ENCODE data around the gene RYR3. TPM values are rescaled to one million over a fixed set of nuclear protein-coding genes. Genes with fewer than 3 reads are reported as not detected.

Gene RYR3
- total and polyA plus RNA-seq, 4 donors, result 0.88 to 23.1 (median 13.8) TPM

GRCh38 chr15:33782966-33783365 lies 472.2 kb downstream of the RYR3 start:
- intact Hi-C loops (cut with DNase I), result no loop called here
- DNase-seq, result no peak
- ATAC-seq (ENCODE audit: low FRiP score), result no peak

GRCh38 chr15:33785366-33785765 lies 474.6 kb downstream of the RYR3 start:
- no peaks in the 10 kb centered on the region for H3K4me1 ChIP-seq (ENCODE audit: control insufficient read depth in 1 of 2, insufficient read depth in 2 of 2, low read length in 2 of 2)
- no peak overlapping the region for H3K4me3 ChIP-seq (ENCODE audit: low read length in 2 of 2)
- peaks cover 1 to 9% of the 10 kb centered on the region in 2 donors for H3K36me3 ChIP-seq (ENCODE audit: control insufficient read depth in 1 of 2, insufficient read depth in 2 of 2, low read length in 1 of 2)
- no peaks in the 10 kb centered on the region for H3K27me3 ChIP-seq (ENCODE audit: control insufficient read depth in 1 of 2, insufficient read depth in 2 of 2, low read length in 1 of 2)
- ATAC-seq (ENCODE audit: low FRiP score) (no peak), DNase-seq (no peak)
- WGBS, 2 donors, result 77 to 79% methylated on average over 6 of the region's 6 CpGs
- H3K27ac ChIP-seq (ENCODE audit: low read depth in 1 of 2, low read length in 2 of 2), result no peak overlapping the region
- intact Hi-C loops (cut with DNase I), result no loop called here
- no peaks in the 10 kb centered on the region for H3K9me3 ChIP-seq (ENCODE audit: control insufficient read depth, low read length)

More at GRCh38 chr15:33782966-33783365, 472.2 kb downstream of the RYR3 start:
- no peak overlapping the region for H3K27ac ChIP-seq (ENCODE audit: low read depth in 1 of 2, low read length in 2 of 2)
- no peaks in the 10 kb centered on the region for H3K4me1 ChIP-seq (ENCODE audit: control insufficient read depth in 1 of 2, insufficient read depth in 2 of 2, low read length in 2 of 2)
- WGBS, 2 donors, result 75 to 79% methylated on average over 5 of the region's 5 CpGs
- H3K27me3 ChIP-seq (ENCODE audit: control insufficient read depth in 1 of 2, insufficient read depth in 2 of 2, low read length in 1 of 2), result no peaks in the 10 kb centered on the region
- H3K36me3 ChIP-seq (ENCODE audit: control insufficient read depth in 1 of 2, insufficient read depth in 2 of 2, low read length in 1 of 2), result peaks cover 1 to 9% of the 10 kb centered on the region in 2 donors
- no peak overlapping the region for H3K4me3 ChIP-seq (ENCODE audit: low read length in 2 of 2)
- H3K9me3 ChIP-seq (ENCODE audit: control insufficient read depth, low read length), result no peaks in the 10 kb centered on the region

DNA sequence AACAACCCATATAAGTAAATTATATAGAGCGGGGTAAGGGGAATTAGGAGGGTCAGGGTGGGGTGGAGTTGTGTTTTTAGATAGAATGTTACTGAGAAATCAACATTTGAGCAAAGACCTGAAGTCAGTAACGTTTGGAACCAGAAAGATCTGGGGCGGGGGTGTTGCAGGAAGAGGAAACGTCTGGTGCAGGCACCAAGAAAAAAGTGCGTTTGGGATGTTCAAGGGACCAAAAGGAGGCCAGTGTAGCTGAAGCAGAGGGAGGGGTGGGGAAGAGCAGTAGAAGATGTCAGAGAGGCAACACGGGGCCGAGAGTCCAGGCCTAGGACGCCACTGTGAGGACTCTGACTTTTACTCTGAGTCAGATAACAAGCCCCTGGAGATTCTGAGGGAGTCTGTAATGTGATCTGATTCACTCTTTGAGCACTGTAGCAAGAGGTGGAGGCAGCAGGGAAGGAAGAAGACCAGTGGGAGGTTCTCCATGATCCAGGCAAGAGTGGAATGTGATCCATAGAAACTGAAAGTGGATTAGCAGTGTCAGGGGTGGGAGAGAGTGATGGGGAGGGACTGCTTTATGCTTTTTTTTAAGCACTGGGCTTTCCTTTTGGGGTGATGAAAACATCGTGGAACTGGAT lies 478.3 kb downstream of the RYR3 start:
- ATAC-seq (ENCODE audit: low FRiP score), result no peak
- no peak for DNase-seq
- no peak overlapping the region for H3K4me3 ChIP-seq (ENCODE audit: low read length in 2 of 2)
- peaks cover 0 to 6% of the 10 kb centered on the region in 2 donors for H3K36me3 ChIP-seq (ENCODE audit: control insufficient read depth in 1 of 2, insufficient read depth in 2 of 2, low read length in 1 of 2)
- intact Hi-C loops (cut with DNase I), result no loop called here
- 38 to 42% methylated on average over 9 of the region's 9 CpGs for WGBS, 2 donors
- H3K9me3 ChIP-seq (ENCODE audit: control insufficient read depth, low read length), result no peaks in the 10 kb centered on the region
- H3K27ac ChIP-seq (ENCODE audit: low read depth in 1 of 2, low read length in 2 of 2), result no peak overlapping the region
- no peaks in the 10 kb centered on the region for H3K4me1 ChIP-seq (ENCODE audit: control insufficient read depth in 1 of 2, insufficient read depth in 2 of 2, low read length in 2 of 2)
- no peaks in the 10 kb centered on the region for H3K27me3 ChIP-seq (ENCODE audit: control insufficient read depth in 1 of 2, insufficient read depth in 2 of 2, low read length in 1 of 2)

DNA sequence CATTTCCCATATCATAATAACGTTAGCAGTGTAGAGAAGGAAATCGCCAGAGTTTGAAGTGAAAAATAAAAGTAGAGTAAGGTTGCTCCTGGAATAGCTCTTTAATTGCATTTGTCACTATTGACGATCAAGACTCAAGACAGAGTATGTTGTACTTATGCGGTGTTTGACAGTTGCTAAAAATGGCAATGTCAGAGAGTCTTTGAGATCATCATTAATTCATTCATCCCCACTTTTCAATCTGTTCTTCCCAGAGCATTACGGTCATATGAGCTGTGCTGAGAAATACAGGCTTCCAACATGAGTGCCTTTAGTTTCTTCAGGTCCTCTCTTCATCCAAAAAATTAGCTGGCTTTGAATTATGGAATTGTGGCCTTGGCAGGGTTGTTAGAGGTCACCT lies 483.7 kb downstream of the RYR3 start:
- ATAC-seq (ENCODE audit: low FRiP score) (no peak), DNase-seq (no peak)
- Histone ChIP-seq H3K4me1 (ENCODE audit: control insufficient read depth in 1 of 2, insufficient read depth in 2 of 2, low read length in 2 of 2) (no peaks in the 10 kb centered on the region), H3K27ac (ENCODE audit: low read depth in 1 of 2, low read length in 2 of 2) (no peak overlapping the region), H3K27me3 (ENCODE audit: control insufficient read depth in 1 of 2, insufficient read depth in 2 of 2, low read length in 1 of 2) (no peaks in the 10 kb centered on the region), H3K36me3 (ENCODE audit: control insufficient read depth in 1 of 2, insufficient read depth in 2 of 2, low read length in 1 of 2) (peaks cover 0 to 4% of the 10 kb centered on the region in 2 donors), H3K4me3 (ENCODE audit: low read length in 2 of 2) (no peak overlapping the region), H3K9me3 (ENCODE audit: control insufficient read depth, low read length) (no peaks in the 10 kb centered on the region)
- intact Hi-C loops (cut with DNase I), result no loop called here
- 90 to 92% methylated on average over 5 of the region's 5 CpGs for WGBS, 2 donors

- intact Hi-C loops (cut with DNase I), result no loop called here
- Histone ChIP-seq H3K27me3 (ENCODE audit: control insufficient read depth in 1 of 2, insufficient read depth in 2 of 2, low read length in 1 of 2) (no peaks in the 10 kb centered on the region), H3K27ac (ENCODE audit: low read depth in 1 of 2, low read length in 2 of 2) (no peak overlapping the region), H3K9me3 (ENCODE audit: control insufficient read depth, low read length) (no peaks in the 10 kb centered on the region), H3K4me3 (ENCODE audit: low read length in 2 of 2) (no peak overlapping the region), H3K36me3 (ENCODE audit: control insufficient read depth in 1 of 2, insufficient read depth in 2 of 2, low read length in 1 of 2) (peaks cover 0 to 4% of the 10 kb centered on the region in 2 donors), H3K4me1 (ENCODE audit: control insufficient read depth in 1 of 2, insufficient read depth in 2 of 2, low read length in 2 of 2) (no peaks in the 10 kb centered on the region)
- 75 to 79% methylated on average over 3 of the region's 3 CpGs for WGBS, 2 donors
- ATAC-seq (ENCODE audit: low FRiP score) (no peak), DNase-seq (no peak)
Observed at GRCh38 chr15:33795070-33795469, 484.3 kb downstream of the RYR3 start.

- Histone ChIP-seq H3K36me3 (ENCODE audit: control insufficient read depth in 1 of 2, insufficient read depth in 2 of 2, low read length in 1 of 2) (peaks cover 0 to 3% of the 10 kb centered on the region in 2 donors), H3K9me3 (ENCODE audit: control insufficient read depth, low read length) (no peaks in the 10 kb centered on the region), H3K27me3 (ENCODE audit: control insufficient read depth in 1 of 2, insufficient read depth in 2 of 2, low read length in 1 of 2) (no peaks in the 10 kb centered on the region), H3K4me3 (ENCODE audit: low read length in 2 of 2) (no peak overlapping the region), H3K4me1 (ENCODE audit: control insufficient read depth in 1 of 2, insufficient read depth in 2 of 2, low read length in 2 of 2) (no peaks in the 10 kb centered on the region), H3K27ac (ENCODE audit: low read depth in 1 of 2, low read length in 2 of 2) (no peak overlapping the region)
- DNase-seq (no peak), ATAC-seq (ENCODE audit: low FRiP score) (no peak)
- intact Hi-C loops (cut with DNase I), result no loop called here
- WGBS, 2 donors, result 75% methylated on average over 2 of the region's 2 CpGs
Observed at GRCh38 chr15:33797651-33798050, 486.9 kb downstream of the RYR3 start.

DNA sequence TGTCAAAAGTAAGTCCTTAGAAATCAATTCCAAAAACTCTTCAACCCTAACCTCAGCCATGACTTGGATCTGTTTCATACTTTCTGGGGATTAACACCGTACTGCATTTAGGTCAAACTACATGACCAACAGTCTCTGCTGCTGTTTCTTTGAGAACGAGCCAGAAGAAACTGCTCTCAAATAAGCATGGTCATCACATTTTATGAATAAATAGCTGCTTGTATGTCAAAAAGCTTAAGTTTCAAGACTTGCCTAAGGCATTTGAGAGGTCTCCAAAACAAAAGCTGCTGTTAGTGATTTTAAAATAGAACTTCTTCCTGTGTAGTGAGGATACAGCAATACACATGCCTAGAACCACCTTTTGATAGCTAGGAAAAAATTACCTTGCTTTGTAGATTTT lies 491.2 kb downstream of the RYR3 start:
- H3K27me3 ChIP-seq (ENCODE audit: control insufficient read depth in 1 of 2, insufficient read depth in 2 of 2, low read length in 1 of 2), result no peaks in the 10 kb centered on the region
- WGBS, 2 donors, result 47 to 61% methylated on average over 2 of the region's 2 CpGs
- DNase-seq, result no peak
- no peaks in the 10 kb centered on the region for H3K9me3 ChIP-seq (ENCODE audit: control insufficient read depth, low read length)
- no peak overlapping the region for H3K4me3 ChIP-seq (ENCODE audit: low read length in 2 of 2)
- no peaks in the 10 kb centered on the region for H3K4me1 ChIP-seq (ENCODE audit: control insufficient read depth in 1 of 2, insufficient read depth in 2 of 2, low read length in 2 of 2)
- no peak for ATAC-seq (ENCODE audit: low FRiP score)
- intact Hi-C loops (cut with DNase I), result loop anchor here in 1 of 2 donors (10.0 kb wide), 1 partner anchor 63 kb away; no protein-coding TSS in a partner anchor
- no peak overlapping the region for H3K27ac ChIP-seq (ENCODE audit: low read depth in 1 of 2, low read length in 2 of 2)
- H3K36me3 ChIP-seq (ENCODE audit: control insufficient read depth in 1 of 2, insufficient read depth in 2 of 2, low read length in 1 of 2), result peaks cover 0 to 9% of the 10 kb centered on the region in 2 donors

- no peak for ATAC-seq (ENCODE audit: low FRiP score)
- no peak for DNase-seq
- no peaks in the 10 kb centered on the region for H3K9me3 ChIP-seq (ENCODE audit: control insufficient read depth, low read length)
- H3K4me1 ChIP-seq (ENCODE audit: control insufficient read depth in 1 of 2, insufficient read depth in 2 of 2, low read length in 2 of 2), result no peaks in the 10 kb centered on the region
- H3K27ac ChIP-seq (ENCODE audit: low read depth in 1 of 2, low read length in 2 of 2), result no peak overlapping the region
- H3K36me3 ChIP-seq (ENCODE audit: control insufficient read depth in 1 of 2, insufficient read depth in 2 of 2, low read length in 1 of 2), result peaks cover 2 to 6% of the 10 kb centered on the region in 2 donors
- 65 to 76% methylated on average over 5 of the region's 5 CpGs for WGBS, 2 donors
- H3K27me3 ChIP-seq (ENCODE audit: control insufficient read depth in 1 of 2, insufficient read depth in 2 of 2, low read length in 1 of 2), result no peaks in the 10 kb centered on the region
- no peak overlapping the region for H3K4me3 ChIP-seq (ENCODE audit: low read length in 2 of 2)
- intact Hi-C loops (cut with DNase I), result loop anchor here in 1 of 2 donors (10.0 kb wide), 1 partner anchor 57 kb away; no protein-coding TSS in a partner anchor
Observed at GRCh38 chr15:33807665-33808064, 496.9 kb downstream of the RYR3 start.

DNA sequence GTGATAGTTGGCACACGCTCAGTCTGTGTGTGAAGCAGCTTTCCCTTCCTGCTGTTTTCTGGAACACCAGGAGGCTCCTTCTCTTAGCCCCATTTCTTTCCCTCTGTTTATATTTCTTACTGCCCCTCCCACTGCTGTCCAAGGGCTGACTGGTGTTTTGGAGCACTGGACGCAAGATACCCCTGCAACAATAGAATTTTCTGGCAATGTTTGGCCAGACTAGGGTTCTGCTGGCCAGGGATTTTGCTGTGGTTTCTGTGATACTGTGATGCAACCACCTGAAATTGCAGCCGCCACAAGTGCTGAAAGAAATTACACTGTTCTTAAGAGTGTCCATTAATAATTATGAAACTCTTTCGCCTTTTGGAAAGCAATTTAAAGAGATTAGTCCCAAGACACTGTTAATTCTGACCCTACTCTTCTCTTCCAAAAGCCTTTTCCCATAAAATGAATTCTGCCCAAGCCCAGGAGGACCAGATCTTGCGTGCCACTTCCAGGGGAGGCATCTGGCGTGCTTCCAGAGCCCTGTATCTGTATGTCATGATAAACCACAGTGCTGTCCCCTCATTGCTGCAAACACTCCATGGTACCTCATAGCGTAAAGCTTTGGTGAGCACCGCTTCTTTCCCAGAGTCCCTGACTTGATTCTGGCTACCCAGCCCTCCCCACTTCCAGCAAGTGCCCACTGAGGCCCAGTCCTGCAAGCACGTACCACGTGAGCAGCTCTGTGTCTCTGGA lies 498.1 kb downstream of the RYR3 start:
- Histone ChIP-seq H3K27me3 (ENCODE audit: control insufficient read depth in 1 of 2, insufficient read depth in 2 of 2, low read length in 1 of 2) (no peaks in the 10 kb centered on the region), H3K27ac (ENCODE audit: low read depth in 1 of 2, low read length in 2 of 2) (no peak overlapping the region), H3K4me1 (ENCODE audit: control insufficient read depth in 1 of 2, insufficient read depth in 2 of 2, low read length in 2 of 2) (no peaks in the 10 kb centered on the region), H3K4me3 (ENCODE audit: low read length in 2 of 2) (no peak overlapping the region), H3K9me3 (ENCODE audit: control insufficient read depth, low read length) (no peaks in the 10 kb centered on the region), H3K36me3 (ENCODE audit: control insufficient read depth in 1 of 2, insufficient read depth in 2 of 2, low read length in 1 of 2) (peaks cover 4 to 6% of the 10 kb centered on the region in 2 donors)
- intact Hi-C loops (cut with DNase I), result loop anchor here in 1 of 2 donors (10.0 kb wide), 1 partner anchor 56 kb away; no protein-coding TSS in a partner anchor
- WGBS, 2 donors, result 84 to 89% methylated on average over 10 of the region's 10 CpGs
- no peak for ATAC-seq (ENCODE audit: low FRiP score)
- DNase-seq, result no peak

All from aorta (tissue), 5 donors.